Endothelial cell of umbilical vein (primary cell): Measurements from ENCODE around the gene CNIH2. TPM values are rescaled to one million over a fixed set of nuclear protein-coding genes. Genes with fewer than 3 reads are reported as not detected.

Experiments used
- BruUV-seq: library from RNA; stranded (reverse); fragments of 400-500 nt; replicated peaks from 2 replicates; lab custom pipeline; 2021; lab: Mats Ljungman, UMichigan
- CTCF ChIA-PET: fragments of 300-600, 350-600 bp; sonication (Branson Sonifier 250); formaldehyde crosslinking; loops from one replicate; lab custom pipeline; 2021; ENCODE audit warnings: antibody characterized with exemption, inconsistent platforms; lab: Charles Lee
- POLR2A ChIA-PET: fragments of 300-600, 350-600 bp; sonication (Branson Sonifier 250); formaldehyde crosslinking; loops from one replicate; lab custom pipeline; 2021; ENCODE audit warnings: antibody characterized with exemption, inconsistent platforms; lab: Charles Lee
- DNase-seq: peaks from one replicate; pipeline ENCODE4 v3.0.0-alpha.2; 2011; ENCODE audit warnings: low read depth, low spot score
- FAIRE-seq: peaks from 2 replicates; lab custom pipeline; 2011; peaks lifted over from hg19 to GRCh38; lab: Jason Lieb, UNC
- H2AFZ ChIP-seq: 2 replicates; pipeline ENCODE4 v1.6.0; 2012; ENCODE audit warnings: low read depth, low read length, control low read depth, inconsistent platforms
- H3K27ac ChIP-seq: 2 replicates; pipeline ENCODE4 v1.5.1; 2011; ENCODE audit warnings: low read depth, mild to moderate bottlenecking, control low read depth, low read length, moderate library complexity; ENCODE audit not compliant: insufficient read depth
- H3K27me3 ChIP-seq, 2 experiments: 2 replicates each; pipeline versions ENCODE4 v1.6.0 to v1.6.1; 2011; ENCODE audit warnings: low read length in 2 of 2, mixed read lengths in 1 of 2; ENCODE audit not compliant: control insufficient read depth in 2 of 2, insufficient read depth in 2 of 2
- H3K36me3 ChIP-seq, 2 experiments: 2 replicates in 1 of 2; 3 replicates in 1 of 2; pipeline ENCODE4 v1.5.1; 2011; ENCODE audit warnings: low read length in 2 of 2, mild to moderate bottlenecking in 1 of 2, moderate library complexity in 1 of 2; ENCODE audit not compliant: control insufficient read depth in 2 of 2, insufficient read depth in 2 of 2; ENCODE audit errors: extremely low read depth in 1 of 2
- H3K4me1 ChIP-seq: 3 replicates; pipeline ENCODE4 v1.5.1; 2011; ENCODE audit warnings: mild to moderate bottlenecking, low read length; ENCODE audit not compliant: control insufficient read depth, insufficient read depth; ENCODE audit errors: extremely low read depth
- H3K4me2 ChIP-seq: 2 replicates; pipeline ENCODE4 v1.6.1; 2011; ENCODE audit warnings: low read length, control low read depth, mixed read lengths; ENCODE audit not compliant: insufficient read depth
- H3K4me3 ChIP-seq, 3 experiments: fragments of 200-600 bp in 1 of 3; sonication (generic), shearing (Covaris generic) in 1 of 3; replicated peaks in 1 of 3; 2 replicates each; pipeline ENCODE4 v1.5.1; 2011 to 2016; ENCODE audit warnings: control low read depth in 3 of 3, low read length in 3 of 3, mild to moderate bottlenecking in 2 of 3, inconsistent platforms in 1 of 3, low read depth in 1 of 3, moderate library complexity in 1 of 3; ENCODE audit not compliant: insufficient read depth in 1 of 3
- H3K79me2 ChIP-seq: 2 replicates; pipeline ENCODE4 v1.6.0; 2012; ENCODE audit warnings: low read length, inconsistent platforms; ENCODE audit not compliant: control insufficient read depth, insufficient read depth
- H3K9ac ChIP-seq: replicated peaks from 2 replicates; pipeline ENCODE3; 2011; ENCODE audit warnings: low read length, control low read depth; ENCODE audit not compliant: insufficient read depth; ENCODE audit errors: extremely low read depth
- H3K9me1 ChIP-seq: replicated peaks from 3 replicates; pipeline ENCODE4 v1.6.0; 2011; ENCODE audit warnings: mild to moderate bottlenecking, low read length; ENCODE audit not compliant: control insufficient read depth, insufficient read depth; ENCODE audit errors: extremely low read depth
- H3K9me3 ChIP-seq: replicated peaks from 2 replicates; pipeline ENCODE4 v1.5.1; 2012; ENCODE audit warnings: low read length, inconsistent platforms; ENCODE audit not compliant: control insufficient read depth, insufficient read depth
- H4K20me1 ChIP-seq: replicated peaks from 2 replicates; pipeline ENCODE3; 2011; ENCODE audit warnings: mild to moderate bottlenecking, low read length; ENCODE audit not compliant: control insufficient read depth, insufficient read depth; ENCODE audit errors: extremely low read depth
- CTCF ChIP-seq, 2 donors: IDR thresholded peaks; 1 replicate in 1 of 2; 2 replicates in 1 of 2; pipeline ENCODE4 v1.5.1; 2011; ENCODE audit warnings: low read length in 2 of 2, mild to moderate bottlenecking in 2 of 2, moderate library complexity in 2 of 2, control low read depth in 1 of 2, inconsistent platforms in 1 of 2, low read depth in 1 of 2; ENCODE audit not compliant: insufficient read depth in 1 of 2; ENCODE audit errors: extremely low read depth in 1 of 2
- EZH2 ChIP-seq: IDR thresholded peaks from 2 replicates; pipeline ENCODE4 v1.6.1; 2012; ENCODE audit warnings: borderline replicate concordance, low read depth, mild to moderate bottlenecking, moderate library complexity, low read length, inconsistent platforms; ENCODE audit not compliant: severe bottlenecking
- FOS ChIP-seq: IDR thresholded peaks from 2 replicates; pipeline ENCODE4 v1.6.1; 2011; ENCODE audit warnings: mild to moderate bottlenecking, low read length, moderate library complexity, borderline replicate concordance; ENCODE audit not compliant: insufficient read depth
- GATA2 ChIP-seq: IDR thresholded peaks from 2 replicates; pipeline ENCODE4 v1.7.0; 2011; ENCODE audit warnings: low read depth, mild to moderate bottlenecking, moderate library complexity, mixed read lengths, low read length; ENCODE audit not compliant: insufficient read length, insufficient read depth
- JUN ChIP-seq: IDR thresholded peaks from 2 replicates; pipeline ENCODE4 v1.6.1; 2011; ENCODE audit warnings: borderline replicate concordance, low read depth; ENCODE audit not compliant: insufficient read length, insufficient read depth
- MAX ChIP-seq: IDR thresholded peaks from 2 replicates; pipeline ENCODE4 v1.6.1; 2011; ENCODE audit not compliant: insufficient read depth, insufficient read length
- MYC ChIP-seq: IDR thresholded peaks from one replicate; pipeline ENCODE4 v1.6.1; 2011; ENCODE audit warnings: mild to moderate bottlenecking, low read depth, low read length
- POLR2A ChIP-seq: IDR thresholded peaks from 2 replicates; pipeline ENCODE4 v1.6.1; 2012; ENCODE audit warnings: low read depth, mild to moderate bottlenecking, control low read depth, low read length
- POLR2AphosphoS5 ChIP-seq: IDR thresholded peaks from 2 replicates; pipeline ENCODE4 v1.6.1; 2012; ENCODE audit warnings: low read depth, mild to moderate bottlenecking, control low read depth, low read length, moderate library complexity; ENCODE audit not compliant: insufficient read depth
- dilution Hi-C: fragments of 300-500 bp; cut with MboI; formaldehyde crosslinking; loops from one replicate; pipeline ENCODE4 v1.15.0; 2019; ENCODE audit warnings: low sequenced_read_pairs; ENCODE audit not compliant: extremely low pct_ligation_motif_present
- intact Hi-C: fragments of 100-400 bp; cut with micrococcal nuclease; formaldehyde crosslinking; loops from one replicate; pipeline ENCODE4 v1.10.0; 2022
- polyA plus RNA-seq, 4 experiments: library from polyadenylated mRNA; depleted of rRNA in 3 of 4; stranded (reverse) in 3 of 4; unstranded in 1 of 4; fragments of >200 nt; gene quantifications; 2 replicates each; pipeline versions ENCODE4 v1.2.1 to v1.2.3, GENCODE V29; 2011 to 2012; ENCODE audit warnings: missing spikeins in 1 of 4
- total RNA-seq: library from RNA; stranded (reverse); gene quantifications from 2 replicates; pipeline ENCODE4 v1.2.3, GENCODE V29; 2021

Gene CNIH2
- total and polyA plus RNA-seq, 2 donors (not counting 3 experiments of a cell fraction or from before 2014, with no cell fraction given) = 0.46 to 1.2 TPM

GRCh38 chr11:66266378-66267038 lies 11.5 kb upstream of the CNIH2 start:
- BruUV-seq = no TSS peak
- ChIA-PET POLR2A (no interaction called here), CTCF (interaction anchor here (0.7 to 6.2 kb wide), 2 partner anchors 15 to 44 kb away, joined by 3 to 53 read pairs; no protein-coding TSS in a partner anchor)
- no peaks in the 10 kb centered on the region for H4K20me1 ChIP-seq
- dilution Hi-C loops (no loop called here), intact Hi-C loops (loop anchor here (1.0 kb wide), 1 partner anchor 23 kb away; the partner anchor contains the start of gene YIF1A)
- H3K4me1 ChIP-seq = peaks cover 12% of the 10 kb centered on the region
- H3K4me3 ChIP-seq = no peak overlapping the region
- H3K27me3 ChIP-seq = no peaks in the 10 kb centered on the region
- H3K4me2 ChIP-seq = no peak overlapping the region
- TF ChIP-seq EZH2 (no peak), MAX (no peak), CTCF (IDR thresholded peaks at IDR 0.05; ENCODE audit: extremely low read depth in 1 of 2, insufficient read depth in 1 of 2, low read depth in 1 of 2, low read length in 2 of 2) (no peak), POLR2AphosphoS5 (no peak), GATA2 (no peak), FOS (no peak), JUN (no peak), MYC (no peak), POLR2A (no peak)
- H2AFZ ChIP-seq = no peak overlapping the region
- no peak overlapping the region for H3K27ac ChIP-seq
- H3K79me2 ChIP-seq = peaks cover 25% of the 10 kb centered on the region
- no peak for FAIRE-seq
- no peak overlapping the region for H3K9ac ChIP-seq
- peaks cover 0 to 30% of the 10 kb centered on the region in 2 experiments for H3K36me3 ChIP-seq
- H3K9me3 ChIP-seq = no peaks in the 10 kb centered on the region
- no peaks in the 10 kb centered on the region for H3K9me1 ChIP-seq
- DNase-seq = no peak
